Chondrocyte (in vitro differentiated cells): ENCODE measurements around the gene PFN1. TPM values are rescaled to one million over a fixed set of nuclear protein-coding genes. Genes with fewer than 3 reads are reported as not detected.

Experiments used
- DNase-seq: peaks from one replicate; pipeline ENCODE4 v3.0.0; 2021; ENCODE audit warnings: mixed read lengths, low spot score
- H3K27ac Mint-ChIP-seq: one replicate; pipeline ENCODE4 v1.8.0; 2021; ENCODE audit warnings: mild to moderate bottlenecking, moderate library complexity, mixed read lengths; ENCODE audit not compliant: unreplicated experiment
- H3K27me3 Mint-ChIP-seq: 2 replicates; pipeline ENCODE4 v1.8.0; 2021; ENCODE audit warnings: low read depth, mixed read lengths
- H3K36me3 Mint-ChIP-seq: 2 replicates; pipeline ENCODE4 v1.8.0; 2021; ENCODE audit warnings: low read depth, mixed read lengths
- H3K4me1 Mint-ChIP-seq: 2 replicates; pipeline ENCODE4 v1.8.0; 2021; ENCODE audit warnings: low read depth, mild to moderate bottlenecking, mixed read lengths
- H3K4me3 Mint-ChIP-seq: one replicate; pipeline ENCODE4 v1.8.0; 2021; ENCODE audit warnings: mild to moderate bottlenecking, moderate library complexity, mixed read lengths; ENCODE audit not compliant: unreplicated experiment
- H3K9me3 Mint-ChIP-seq: 2 replicates; pipeline ENCODE4 v1.8.0; 2021; ENCODE audit warnings: low read depth, mixed read lengths
- CTCF ChIP-seq: fragments of 200-600 bp; sonication (generic); IDR thresholded peaks from 2 replicates; pipeline ENCODE4 v1.5.0; 2021; ENCODE audit warnings: antibody characterized with exemption, mild to moderate bottlenecking, moderate library complexity
- total RNA-seq: library from RNA; stranded (reverse); gene quantifications from 3 replicates; pipeline ENCODE4 v1.2.1, GENCODE V29; 2021

The PFN1 gene
- total RNA-seq, 1 donor from 2014 or later, result 766 TPM

- H3K27ac Mint-ChIP-seq, result peak overlapping the region; percentile 57
- no peak for TF ChIP-seq CTCF
Observed at GRCh38 chr17:4901648-4902344, 46.5 kb downstream of the PFN1 start.

GRCh38 chr17:4901108-4901647 is 47.2 kb downstream of the PFN1 start:
- Mint-ChIP-seq H3K9me3 (no peaks in the 10 kb centered on the region), H3K36me3 (peaks cover 10% of the 10 kb centered on the region), H3K4me1 (peaks cover 4% of the 10 kb centered on the region), H3K4me3 (no peak overlapping the region), H3K27ac (no peak overlapping the region), H3K27me3 (no peaks in the 10 kb centered on the region)
- no peak for TF ChIP-seq CTCF
- peak; percentile 51 for DNase-seq

More at GRCh38 chr17:4901648-4902344, 46.5 kb downstream of the PFN1 start:
- no peak overlapping the region for H3K4me3 Mint-ChIP-seq
- peaks cover 10% of the 10 kb centered on the region for H3K36me3 Mint-ChIP-seq
- peak; percentile 72 for DNase-seq
- H3K27me3 Mint-ChIP-seq, result no peaks in the 10 kb centered on the region
- H3K9me3 Mint-ChIP-seq, result no peaks in the 10 kb centered on the region
- peaks cover 4% of the 10 kb centered on the region for H3K4me1 Mint-ChIP-seq

DNA sequence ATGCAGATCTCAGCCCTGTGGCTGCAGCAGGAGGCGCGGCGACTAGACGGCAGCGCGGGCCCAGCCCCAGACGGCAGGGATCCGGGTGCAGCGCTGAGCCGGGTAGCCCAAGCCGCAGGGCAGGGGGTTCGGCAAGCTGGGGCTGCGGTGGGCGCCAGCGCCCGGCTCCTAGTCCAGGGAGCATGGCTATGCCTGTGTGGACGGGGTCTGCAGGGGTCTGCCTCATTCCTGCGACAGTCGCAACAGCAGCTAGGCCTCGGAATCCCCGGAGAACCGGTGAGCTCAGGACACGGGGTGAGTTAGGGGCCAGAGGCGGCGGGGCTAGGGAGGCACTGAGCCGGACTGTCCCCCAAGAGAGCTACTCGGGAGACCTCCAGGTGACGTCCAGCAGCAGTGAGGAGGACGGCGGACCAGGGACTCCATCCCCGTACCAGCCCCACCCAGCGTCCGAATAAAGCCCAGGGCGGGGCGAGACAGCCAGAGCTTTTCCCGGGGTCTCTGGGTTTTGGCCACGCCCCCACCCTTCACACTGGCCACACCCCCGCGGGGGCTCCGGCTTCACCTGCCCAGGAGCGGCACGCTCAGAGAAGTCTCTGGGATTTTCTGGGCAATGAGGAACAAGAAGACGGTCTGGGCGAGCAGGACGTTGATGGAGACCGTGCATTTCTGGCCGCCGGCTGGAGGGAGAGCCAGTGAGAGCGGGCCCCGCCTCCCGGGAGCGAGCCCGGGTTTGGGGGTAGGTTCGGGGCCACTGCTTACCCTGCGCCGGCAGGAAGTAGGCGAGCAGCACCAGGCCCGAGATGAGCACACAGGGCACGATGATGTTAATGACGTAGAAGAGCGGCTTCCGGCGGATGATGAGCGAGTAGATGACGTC is 47.9 kb downstream of the PFN1 start:
- Mint-ChIP-seq H3K4me3 (no peak overlapping the region), H3K4me1 (peaks cover 4% of the 10 kb centered on the region), H3K36me3 (peaks cover 15% of the 10 kb centered on the region), H3K27me3 (no peaks in the 10 kb centered on the region), H3K27ac (no peak overlapping the region), H3K9me3 (no peaks in the 10 kb centered on the region)
- no peak for TF ChIP-seq CTCF
- DNase-seq, result peak; percentile 88

DNA sequence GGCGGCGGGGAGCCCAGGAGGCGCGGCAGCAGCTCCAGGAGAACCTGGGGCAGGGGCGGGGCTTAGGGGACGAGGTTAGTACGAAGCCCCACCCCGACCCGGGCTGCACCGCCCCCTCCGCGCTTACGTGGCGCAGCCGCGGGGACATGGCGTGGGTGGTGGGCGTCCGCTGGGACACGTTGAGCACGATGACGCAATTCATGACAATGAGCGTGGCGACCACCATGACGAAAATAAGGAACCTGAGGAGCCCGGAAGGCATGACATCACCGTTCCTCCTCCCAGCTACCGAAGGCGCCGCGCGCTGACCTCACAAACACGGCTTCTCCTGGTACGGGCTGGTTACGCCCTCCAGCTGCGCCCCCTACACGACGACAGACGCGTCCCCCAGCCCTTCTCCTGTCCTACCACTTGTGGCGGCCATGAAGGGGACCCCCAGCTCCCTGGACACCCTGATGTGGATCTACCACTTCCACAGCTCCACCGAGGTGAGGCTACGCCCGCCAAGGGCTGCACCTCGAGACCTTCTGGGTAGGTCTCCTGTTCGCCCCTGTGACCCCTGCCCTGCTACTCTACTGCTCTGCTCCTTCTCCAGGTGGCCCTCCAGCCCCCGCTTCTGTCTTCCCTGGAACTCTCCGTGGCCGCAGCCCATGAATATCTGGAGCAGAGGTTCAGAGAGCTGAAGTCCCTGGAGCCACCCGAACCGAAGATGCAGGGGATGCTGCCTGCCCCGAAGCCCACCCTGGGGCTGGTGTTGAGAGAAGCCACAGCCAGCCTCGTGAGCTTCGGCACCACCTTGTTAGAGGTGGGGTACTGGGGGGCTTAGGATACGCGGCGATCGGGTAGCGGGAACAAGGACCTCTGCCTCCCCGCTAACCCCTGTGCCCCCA is 48.7 kb downstream of the PFN1 start, which contains the start of gene C17orf107:
TSS of gene C17orf107 (plus strand) at position 196 of the 890 bp plus-strand sequence. CDS start at position 423, 227 bp downstream.
- peak; percentile 94 for DNase-seq
- no peak for TF ChIP-seq CTCF
- Mint-ChIP-seq H3K27ac (no peak within 1 kb of the TSS), H3K4me3 (no peak within 1 kb of the TSS), H3K36me3 (peaks cover 21% of the 10 kb centered on the region), H3K27me3 (no peaks in the 10 kb centered on the region), H3K4me1 (peaks cover 4% of the 10 kb centered on the region), H3K9me3 (no peaks in the 10 kb centered on the region)
